HK-2 (cell line): ENCODE results near the gene C1orf232.

Experiments used
- DNase-seq: peaks from one replicate; pipeline ENCODE4 v3.0.0-alpha.2; 2018; ENCODE audit not compliant: unreplicated experiment

Gene C1orf232

GRCh38 chr1:26124418-26125331, 44.1 kb downstream of the C1orf232 start:
- no peak for DNase-seq

GRCh38 chr1:26122988-26123973, 45.5 kb downstream of the C1orf232 start:
- no peak for DNase-seq

- no peak for DNase-seq
These were observed 46.6 kb downstream of the C1orf232 start for GRCh38 chr1:26121854-26122773.

- no peak for DNase-seq
These were observed 48.7 kb downstream of the C1orf232 start for GRCh38 chr1:26119892-26120608.

- DNase-seq, result no peak
These were observed 54.4 kb downstream of the C1orf232 start for GRCh38 chr1:26114165-26114927.
